ENCODE measurements around the gene FRMD1. TPM values are rescaled to one million over a fixed set of nuclear protein-coding genes. Genes with fewer than 3 reads are reported as not detected.

FRMD1 gene
- total RNA-seq, 1 experiment from 2014 or later, result not detected

- no peak overlapping the region for H3K4me3 ChIP-seq (ENCODE audit: insufficient read depth, low read depth, low read length)
- no peaks in the 10 kb centered on the region for H3K36me3 ChIP-seq (replicated peaks; ENCODE audit: control insufficient read depth, insufficient read depth, low read length)
Measured at GRCh38 chr6:168093634-168094033, 14.6 kb upstream of the FRMD1 start.

GRCh38 chr6:168093071-168093505, 14.1 kb upstream of the FRMD1 start:
- H3K4me3 ChIP-seq (ENCODE audit: insufficient read depth, low read depth, low read length), result no peak overlapping the region
- peak; percentile 45 for DNase-seq
- no peaks in the 10 kb centered on the region; the same call in 1 of the 2 replicates for H3K27me3 ChIP-seq (ENCODE audit: control insufficient read depth, insufficient read depth, low read length)
- no peaks in the 10 kb centered on the region for H3K36me3 ChIP-seq (replicated peaks; ENCODE audit: control insufficient read depth, insufficient read depth, low read length)

More at GRCh38 chr6:168093634-168094033, 14.6 kb upstream of the FRMD1 start:
- H3K27me3 ChIP-seq (ENCODE audit: control insufficient read depth, insufficient read depth, low read length), result no peaks in the 10 kb centered on the region; the same call in 1 of the 2 replicates
- DNase-seq, result peak; percentile 63

GRCh38 chr6:168092541-168092940, 13.5 kb upstream of the FRMD1 start:
- no peaks in the 10 kb centered on the region; the same call in 1 of the 2 replicates for H3K27me3 ChIP-seq (ENCODE audit: control insufficient read depth, insufficient read depth, low read length)
- H3K4me3 ChIP-seq (ENCODE audit: insufficient read depth, low read depth, low read length), result no peak overlapping the region
- H3K36me3 ChIP-seq (replicated peaks; ENCODE audit: control insufficient read depth, insufficient read depth, low read length), result no peaks in the 10 kb centered on the region
- DNase-seq, result no peak

GRCh38 chr6:168091381-168092264, 12.6 kb upstream of the FRMD1 start:
- Histone ChIP-seq H3K36me3 (replicated peaks; ENCODE audit: control insufficient read depth, insufficient read depth, low read length) (no peaks in the 10 kb centered on the region), H3K27me3 (ENCODE audit: control insufficient read depth, insufficient read depth, low read length) (no peaks in the 10 kb centered on the region; the same call in 1 of the 2 replicates), H3K4me3 (ENCODE audit: insufficient read depth, low read depth, low read length) (no peak overlapping the region)
- no peak for DNase-seq

GRCh38 chr6:168090706-168091105, 11.7 kb upstream of the FRMD1 start:
- no peak overlapping the region for H3K4me3 ChIP-seq (ENCODE audit: insufficient read depth, low read depth, low read length)
- no peaks in the 10 kb centered on the region for H3K36me3 ChIP-seq (replicated peaks; ENCODE audit: control insufficient read depth, insufficient read depth, low read length)
- no peak for DNase-seq
- no peaks in the 10 kb centered on the region; the same call in 1 of the 2 replicates for H3K27me3 ChIP-seq (ENCODE audit: control insufficient read depth, insufficient read depth, low read length)

- Histone ChIP-seq H3K4me3 (ENCODE audit: insufficient read depth, low read depth, low read length) (no peak overlapping the region), H3K36me3 (replicated peaks; ENCODE audit: control insufficient read depth, insufficient read depth, low read length) (no peaks in the 10 kb centered on the region), H3K27me3 (ENCODE audit: control insufficient read depth, insufficient read depth, low read length) (no peaks in the 10 kb centered on the region; the same call in 1 of the 2 replicates)
- DNase-seq, result no peak
Measured at GRCh38 chr6:168090064-168090690, 11.2 kb upstream of the FRMD1 start.

- peak; percentile 75 for DNase-seq
- H3K4me3 ChIP-seq (ENCODE audit: insufficient read depth, low read depth, low read length), result no peak overlapping the region
- H3K27me3 ChIP-seq (ENCODE audit: control insufficient read depth, insufficient read depth, low read length), result no peaks in the 10 kb centered on the region; the same call in 1 of the 2 replicates
- H3K36me3 ChIP-seq (replicated peaks; ENCODE audit: control insufficient read depth, insufficient read depth, low read length), result no peaks in the 10 kb centered on the region
Measured at GRCh38 chr6:168089186-168090063, 10.4 kb upstream of the FRMD1 start.

- H3K36me3 ChIP-seq (replicated peaks; ENCODE audit: control insufficient read depth, insufficient read depth, low read length), result no peaks in the 10 kb centered on the region
- peak; percentile 92 for DNase-seq
- H3K27me3 ChIP-seq (ENCODE audit: control insufficient read depth, insufficient read depth, low read length), result no peaks in the 10 kb centered on the region; the same call in 1 of the 2 replicates
- H3K4me3 ChIP-seq (ENCODE audit: insufficient read depth, low read depth, low read length), result no peak overlapping the region
Measured at GRCh38 chr6:168088161-168089053, 9.4 kb upstream of the FRMD1 start.

- H3K27me3 ChIP-seq (ENCODE audit: control insufficient read depth, insufficient read depth, low read length), result no peaks in the 10 kb centered on the region; the same call in 1 of the 2 replicates
- no peak for DNase-seq
- no peaks in the 10 kb centered on the region for H3K36me3 ChIP-seq (replicated peaks; ENCODE audit: control insufficient read depth, insufficient read depth, low read length)
- no peak overlapping the region for H3K4me3 ChIP-seq (ENCODE audit: insufficient read depth, low read depth, low read length)
Measured at GRCh38 chr6:168087436-168088160, 8.6 kb upstream of the FRMD1 start.

- Histone ChIP-seq H3K36me3 (replicated peaks; ENCODE audit: control insufficient read depth, insufficient read depth, low read length) (no peaks in the 10 kb centered on the region), H3K4me3 (ENCODE audit: insufficient read depth, low read depth, low read length) (no peak overlapping the region), H3K27me3 (ENCODE audit: control insufficient read depth, insufficient read depth, low read length) (no peaks in the 10 kb centered on the region; the same call in 1 of the 2 replicates)
- DNase-seq, result no peak
Measured at GRCh38 chr6:168086616-168087015, 7.6 kb upstream of the FRMD1 start.

GRCh38 chr6:168086066-168086465, 7.1 kb upstream of the FRMD1 start:
- H3K27me3 ChIP-seq (ENCODE audit: control insufficient read depth, insufficient read depth, low read length), result no peaks in the 10 kb centered on the region; the same call in 1 of the 2 replicates
- no peaks in the 10 kb centered on the region for H3K36me3 ChIP-seq (replicated peaks; ENCODE audit: control insufficient read depth, insufficient read depth, low read length)
- H3K4me3 ChIP-seq (ENCODE audit: insufficient read depth, low read depth, low read length), result no peak overlapping the region
- DNase-seq, result no peak

- no peak for DNase-seq
- Histone ChIP-seq H3K36me3 (replicated peaks; ENCODE audit: control insufficient read depth, insufficient read depth, low read length) (no peaks in the 10 kb centered on the region), H3K4me3 (ENCODE audit: insufficient read depth, low read depth, low read length) (no peak overlapping the region), H3K27me3 (ENCODE audit: control insufficient read depth, insufficient read depth, low read length) (no peaks in the 10 kb centered on the region; the same call in 1 of the 2 replicates)
Measured at GRCh38 chr6:168084465-168085160, 5.6 kb upstream of the FRMD1 start.
